H1 (cell line): ENCODE measurements around the gene KCNQ1OT1. TPM values are rescaled to one million over a fixed set of nuclear protein-coding genes. Genes with fewer than 3 reads are reported as not detected.

Experiments used
- CTCF ChIA-PET: fragments of 300-600 bp; sonication (Branson Sonifier 250); formaldehyde crosslinking; loops from one replicate; lab custom pipeline; 2021; ENCODE audit not compliant: partially characterized antibody; lab: Charles Lee
- POLR2A ChIA-PET: fragments of 300-600 bp; sonication (Branson Sonifier 250); formaldehyde crosslinking; loops from one replicate; lab custom pipeline; 2021; ENCODE audit warnings: inconsistent platforms; ENCODE audit not compliant: partially characterized antibody; lab: Charles Lee
- DNase-seq, 2 experiments: peaks; one replicate each; pipeline versions ENCODE4 v3.0.0 to v3.0.0-alpha.2; 2010 to 2022; ENCODE audit warnings: low spot score in 2 of 2, low read depth in 1 of 2, mixed read lengths in 1 of 2
- FAIRE-seq: peaks from 2 replicates; lab custom pipeline; 2011; peaks lifted over from hg19 to GRCh38; lab: Jason Lieb, UNC
- H2AFZ ChIP-seq: 2 replicates; pipeline ENCODE4 v1.8.1; 2012; ENCODE audit warnings: low read length, inconsistent platforms
- H2AK5ac ChIP-seq: 2 replicates; pipeline ENCODE4 v1.6.1; 2013; ENCODE audit warnings: low read depth, low read length
- H2BK120ac ChIP-seq: replicated peaks from 2 replicates; pipeline ENCODE3; 2013; ENCODE audit warnings: low read depth, low read length, inconsistent platforms
- H2BK12ac ChIP-seq: 2 replicates; pipeline ENCODE4 v1.6.1; 2013; ENCODE audit warnings: low read depth, low read length
- H2BK15ac ChIP-seq: 2 replicates; pipeline ENCODE4 v1.6.1; 2013; ENCODE audit warnings: low read length
- H2BK20ac ChIP-seq: 2 replicates; pipeline ENCODE4 v1.6.1; 2013; ENCODE audit warnings: low read length
- H2BK5ac ChIP-seq: 2 replicates; pipeline ENCODE4 v1.6.1; 2013; ENCODE audit warnings: low read depth, low read length
- H3K14ac ChIP-seq: 2 replicates; pipeline ENCODE4 v1.6.1; 2013; ENCODE audit warnings: inconsistent platforms; ENCODE audit not compliant: insufficient read length
- H3K18ac ChIP-seq: 2 replicates; pipeline ENCODE4 v1.6.1; 2013; ENCODE audit warnings: low read length; ENCODE audit errors: extremely low read depth
- H3K23ac ChIP-seq: 2 replicates; pipeline ENCODE4 v1.6.1; 2013; ENCODE audit warnings: inconsistent platforms; ENCODE audit not compliant: insufficient read length
- H3K23me2 ChIP-seq: 2 replicates; pipeline ENCODE4 v1.6.1; 2013; ENCODE audit warnings: low read depth, low read length
- H3K27ac ChIP-seq: 2 replicates; pipeline ENCODE4 v1.6.1; 2011; ENCODE audit warnings: low read depth, low read length, inconsistent platforms
- H3K27me3 ChIP-seq, 4 experiments: replicated peaks in 1 of 4; 1 replicate in 1 of 4; 2 replicates in 3 of 4; pipeline versions ENCODE4 v1.6.1 to v1.8.1; 2011 to 2013; ENCODE audit warnings: low read length in 3 of 4, mild to moderate bottlenecking in 3 of 4, inconsistent platforms in 2 of 4, mixed read lengths in 2 of 4, moderate library complexity in 1 of 4; ENCODE audit not compliant: control insufficient read depth in 3 of 4, insufficient read depth in 3 of 4; ENCODE audit errors: extremely low read depth in 1 of 4
- H3K36me3 ChIP-seq, 4 experiments: 2 replicates each; pipeline versions ENCODE4 v1.6.1 to v1.8.1; 2011 to 2013; ENCODE audit warnings: mild to moderate bottlenecking in 4 of 4, low read length in 3 of 4, moderate library complexity in 2 of 4, control low read depth in 1 of 4, inconsistent platforms in 1 of 4; ENCODE audit not compliant: insufficient read depth in 4 of 4, control insufficient read depth in 2 of 4
- H3K4ac ChIP-seq: replicated peaks from 2 replicates; pipeline ENCODE3; 2013; ENCODE audit warnings: low read length, low read depth, mixed read lengths, inconsistent platforms; ENCODE audit not compliant: insufficient read length
- H3K4me1 ChIP-seq, 4 experiments: replicated peaks in 1 of 4; 1 replicate in 1 of 4; 2 replicates in 3 of 4; pipeline versions ENCODE4 v1.6.1 to v1.8.1; 2011 to 2013; ENCODE audit warnings: low read length in 3 of 4, inconsistent platforms in 2 of 4, mixed read lengths in 1 of 4; ENCODE audit not compliant: insufficient read depth in 4 of 4, control insufficient read depth in 3 of 4
- H3K4me2 ChIP-seq, 2 experiments: 2 replicates each; pipeline versions ENCODE4 v1.6.1 to v1.8.1; 2011 to 2013; ENCODE audit warnings: low read depth in 2 of 2, low read length in 2 of 2, control low read depth in 1 of 2, inconsistent platforms in 1 of 2, mild to moderate bottlenecking in 1 of 2; ENCODE audit not compliant: insufficient read depth in 1 of 2
- H3K4me3 ChIP-seq, 4 experiments: fragments of 200-600, 300-600 bp in 1 of 4; sonication (generic), shearing (Covaris generic), sonication (Bioruptor Twin) in 1 of 4; 2 replicates each; pipeline versions ENCODE4 v1.5.1 to v1.8.1; 2011 to 2016; ENCODE audit warnings: low read length in 4 of 4, low read depth in 3 of 4, control low read depth in 2 of 4, inconsistent platforms in 2 of 4, mild to moderate bottlenecking in 2 of 4, mixed read lengths in 1 of 4, moderate library complexity in 1 of 4; ENCODE audit not compliant: insufficient read depth in 2 of 4; ENCODE audit errors: extremely low read depth in 1 of 4
- H3K56ac ChIP-seq: replicated peaks from 2 replicates; pipeline ENCODE3; 2013; ENCODE audit warnings: low read depth, mild to moderate bottlenecking, mixed read lengths, low read length, inconsistent platforms; ENCODE audit not compliant: insufficient read length
- H3K79me1 ChIP-seq: 2 replicates; pipeline ENCODE4 v1.6.1; 2013; ENCODE audit warnings: low read depth, low read length, control low read depth
- H3K79me2 ChIP-seq, 2 experiments: 2 replicates each; pipeline versions ENCODE4 v1.6.1 to v1.8.1; 2012 to 2013; ENCODE audit warnings: low read length in 2 of 2, mild to moderate bottlenecking in 2 of 2, inconsistent platforms in 1 of 2; ENCODE audit not compliant: insufficient read depth in 2 of 2, control insufficient read depth in 1 of 2
- H3K9ac ChIP-seq, 4 experiments: replicated peaks in 1 of 4; 1 replicate in 1 of 4; 2 replicates in 3 of 4; pipeline versions ENCODE4 v1.6.1 to v1.8.1; 2011 to 2013; ENCODE audit warnings: low read depth in 3 of 4, low read length in 3 of 4, control low read depth in 2 of 4, mild to moderate bottlenecking in 2 of 4, moderate library complexity in 2 of 4, inconsistent platforms in 1 of 4; ENCODE audit errors: extremely low read depth in 1 of 4
- H3K9me3 ChIP-seq, 2 experiments: 2 replicates each; pipeline versions ENCODE4 v1.6.1 to v1.8.1; 2012 to 2013; ENCODE audit warnings: mild to moderate bottlenecking in 2 of 2, moderate library complexity in 2 of 2, control low read depth in 1 of 2, inconsistent platforms in 1 of 2, low read depth in 1 of 2, low read length in 1 of 2, mixed read lengths in 1 of 2; ENCODE audit not compliant: insufficient read depth in 2 of 2
- H4K20me1 ChIP-seq, 2 experiments: replicated peaks in 1 of 2; 2 replicates each; pipeline versions ENCODE3 to v1.8.1; 2011 to 2013; ENCODE audit warnings: inconsistent platforms in 2 of 2, low read length in 2 of 2, mild to moderate bottlenecking in 1 of 2; ENCODE audit not compliant: insufficient read depth in 2 of 2, control insufficient read depth in 1 of 2
- H4K5ac ChIP-seq: 2 replicates; pipeline ENCODE4 v1.6.1; 2013; ENCODE audit warnings: low read length, low read depth, mixed read lengths, inconsistent platforms; ENCODE audit not compliant: insufficient read length
- H4K8ac ChIP-seq: 2 replicates; pipeline ENCODE4 v1.8.0; 2013; ENCODE audit warnings: mild to moderate bottlenecking, moderate library complexity, low read length, inconsistent platforms; ENCODE audit not compliant: insufficient read depth; ENCODE audit errors: extremely low read depth
- H4K91ac ChIP-seq: replicated peaks from 2 replicates; pipeline ENCODE3; 2013; ENCODE audit warnings: low read length, mixed read lengths, inconsistent platforms; ENCODE audit not compliant: insufficient read length
- CHD2 ChIP-seq: IDR thresholded peaks from 2 replicates; pipeline ENCODE4 v1.6.1; 2012; ENCODE audit warnings: low read length, improper control_type of control experiment
- EGR1 ChIP-seq: IDR thresholded peaks from 2 replicates; pipeline ENCODE4 v1.6.1; 2011; ENCODE audit warnings: low read depth, low read length, borderline replicate concordance
- HDAC2 ChIP-seq, 2 experiments: fragments of 300-600 bp in 1 of 2; sonication (generic) in 1 of 2; IDR thresholded peaks; 2 replicates each; pipeline ENCODE4 v1.6.1; 2011 to 2012; ENCODE audit warnings: low read depth in 2 of 2, low read length in 2 of 2, mild to moderate bottlenecking in 2 of 2, moderate library complexity in 2 of 2, borderline replicate concordance in 1 of 2, inconsistent platforms in 1 of 2
- JUN ChIP-seq: IDR thresholded peaks from 2 replicates; pipeline ENCODE4 v1.6.1; 2011; ENCODE audit warnings: low read depth, mild to moderate bottlenecking, improper control_type of control experiment, low read length
- KDM1A ChIP-seq: fragments of 200-600, 300-600 bp; sonication (generic); IDR thresholded peaks from 2 replicates; pipeline ENCODE4 v1.7.1; 2016; ENCODE audit warnings: mild to moderate bottlenecking, low read length, borderline replicate concordance
- KDM5A ChIP-seq: fragments of 200-600 bp; IDR thresholded peaks from 2 replicates; pipeline ENCODE4 v1.7.1; 2012; ENCODE audit warnings: mild to moderate bottlenecking, low read length, inconsistent platforms, mixed read lengths
- MAX ChIP-seq: IDR thresholded peaks from 2 replicates; pipeline ENCODE4 v1.6.1; 2012; ENCODE audit warnings: inconsistent platforms
- PHF8 ChIP-seq: fragments of 200-600 bp; sonication (generic); conservative IDR thresholded peaks from 2 replicates; pipeline ENCODE4 v1.7.1; 2012; ENCODE audit warnings: low read depth, mild to moderate bottlenecking, inconsistent platforms, low read length, moderate library complexity
- RXRA ChIP-seq: IDR thresholded peaks from 2 replicates; pipeline ENCODE4 v1.6.1; 2011; ENCODE audit warnings: low read depth, mild to moderate bottlenecking, low read length, moderate library complexity; ENCODE audit not compliant: insufficient read depth
- SAP30 ChIP-seq: fragments of 300-600 bp; sonication (generic); IDR thresholded peaks from 2 replicates; pipeline ENCODE4 v1.7.1; 2012; ENCODE audit warnings: low read length, moderate library complexity, mild to moderate bottlenecking, inconsistent platforms; ENCODE audit not compliant: insufficient read depth, insufficient replicate concordance
- SIRT6 ChIP-seq: IDR thresholded peaks from one replicate; pipeline ENCODE4 v1.7.1; 2012; ENCODE audit warnings: low read length, inconsistent platforms
- USF2 ChIP-seq: IDR thresholded peaks from 2 replicates; pipeline ENCODE4 v1.6.1; 2011; ENCODE audit warnings: low read length, improper control_type of control experiment
- YY1 ChIP-seq: IDR thresholded peaks from 2 replicates; pipeline ENCODE4 v1.6.1; 2011; ENCODE audit warnings: low read depth, mild to moderate bottlenecking, low read length
- WGBS, 2 experiments: shearing (Covaris generic) in 1 of 2; methylation state at CpG; one replicate each; pipeline versions ENCODE4 v1.1.6 to v1.1.7; 2013 to 2015; ENCODE audit warnings: low lambda C conversion rate in 2 of 2, mixed read lengths in 2 of 2, inconsistent platforms in 1 of 2, low coverage in 1 of 2, missing lambda C conversion rate in 1 of 2; ENCODE audit not compliant: insufficient replicate concordance in 2 of 2, insufficient coverage in 1 of 2, insufficient read length in 1 of 2; ENCODE audit errors: extremely low coverage in 1 of 2, missing lambda C conversion rate in 1 of 2; 5-methylcytosine and 5-hydroxymethylcytosine counted together
- polyA plus RNA-seq, 7 experiments: library from polyadenylated mRNA; depleted of rRNA in 3 of 7; stranded (reverse) in 5 of 7; unstranded in 2 of 7; fragments of >200 nt in 5 of 7; fragments of 200-250 nt in 2 of 7; gene quantifications; 1 replicate in 5 of 7; 2 replicates in 1 of 7; 4 replicates in 1 of 7; pipeline versions ENCODE4 v1.2.1 to v1.2.3, GENCODE V29; 2011 to 2013; ENCODE audit warnings: missing spikeins in 2 of 7, mixed read lengths in 2 of 7
- total RNA-seq: library from RNA; stranded (reverse); fragmentation: NEBNext Ultra II Directional; extraction: Animal tissue kit (Norgen Biotek cat#: 25700); gene quantifications from 2 replicates; pipeline ENCODE4 v1.2.1, GENCODE V29; 2021

Gene KCNQ1OT1
- total and polyA plus RNA-seq, 2 of the 8 experiments (the other 6 are each of a cell fraction or from before 2014, with no cell fraction given) = 0.21 to 1.2 TPM

GRCh38 chr11:2667940-2668339 is 31.9 kb downstream of the KCNQ1OT1 start:
- Histone ChIP-seq H3K9me3 (peaks cover 0 to 11% of the 10 kb centered on the region in 2 experiments; a peak in 1 of 4 replicates), H3K9ac (no peak overlapping the region), H3K36me3 (peaks cover 0 to 4% (median 0%) of the 10 kb centered on the region in 4 experiments; a peak in 1 of 8 replicates), H4K91ac (no peak overlapping the region), H3K79me1 (no peaks in the 10 kb centered on the region), H4K5ac (no peak overlapping the region), H2BK5ac (no peak overlapping the region), H2BK20ac (no peak overlapping the region), H3K27me3 (peaks cover 0 to 15% (median 0%) of the 10 kb centered on the region in 4 experiments; a peak in 4 of 7 replicates), H3K18ac (no peak overlapping the region), H3K56ac (no peak overlapping the region), H3K4ac (no peak overlapping the region), H2AK5ac (no peak overlapping the region), H4K8ac (no peak overlapping the region), H3K27ac (no peak overlapping the region), H3K14ac (no peak overlapping the region), H3K79me2 (no peaks in the 10 kb centered on the region; a peak in 1 of 4 replicates), H3K23me2 (no peaks in the 10 kb centered on the region), H3K4me1 (no peaks in the 10 kb centered on the region), H2AFZ (no peak overlapping the region), H3K4me3 (no peak overlapping the region), H2BK15ac (no peak overlapping the region), H3K23ac (no peak overlapping the region), H2BK12ac (no peak overlapping the region), H4K20me1 (peaks cover 5 to 22% of the 10 kb centered on the region in 2 experiments), H3K4me2 (no peak overlapping the region), H2BK120ac (no peak overlapping the region)
- CTCF ChIA-PET = no interaction called here
- DNase-seq (no peak), FAIRE-seq (no peak)
- POLR2A ChIA-PET = interaction anchor here (0.9 kb wide), 1 partner anchor 40 kb away, joined by 3 read pairs; no protein-coding TSS in a partner anchor
- 94% methylated on average over 2 of the region's 2 CpGs; no CpG with 5 or more reads in 1 of the 2 experiments for WGBS, 2 experiments
- TF ChIP-seq SAP30 = no peak
- TF ChIP-seq KDM5A = no peak
- no peak for TF ChIP-seq KDM1A
- TF ChIP-seq USF2 = no peak
- no peak for TF ChIP-seq JUN
- no peak for TF ChIP-seq MAX
- TF ChIP-seq YY1 = no peak
- TF ChIP-seq CHD2 = no peak
- no peak for TF ChIP-seq EGR1
- TF ChIP-seq HDAC2 (IDR thresholded peaks at IDR 0.05; ENCODE audit: borderline replicate concordance in 1 of 2, low read depth in 2 of 2, low read length in 2 of 2) = no peak
- TF ChIP-seq RXRA = no peak
- no peak for TF ChIP-seq PHF8
- TF ChIP-seq SIRT6 = no peak
